OCI-LY7 (cell line): ENCODE data around the gene CDNF.

ENCODE experiments used
- CTCF ChIP-seq: fragments of 200-600 bp; sonication (generic); conservative IDR thresholded peaks from 2 replicates; pipeline ENCODE4 v1.5.1; 2014; ENCODE audit warnings: mild to moderate bottlenecking, antibody characterized with exemption, low read length, moderate library complexity, mixed read lengths
- EZH2phosphoT487 ChIP-seq: fragments of 200-600 bp; sonication (generic); IDR thresholded peaks from 2 replicates; pipeline ENCODE4 v1.6.1; 2018; ENCODE audit warnings: low read depth, borderline replicate concordance, mild to moderate bottlenecking, mixed run types, antibody characterized with exemption, low read length, moderate library complexity, mixed read lengths

GRCh38 chr10:14812271-14812670, 25.6 kb downstream of the CDNF start:
- TF ChIP-seq CTCF = no peak
- TF ChIP-seq EZH2phosphoT487 = no peak
